ENCODE data around the gene EPHB6.

The EPHB6 gene

DNA sequence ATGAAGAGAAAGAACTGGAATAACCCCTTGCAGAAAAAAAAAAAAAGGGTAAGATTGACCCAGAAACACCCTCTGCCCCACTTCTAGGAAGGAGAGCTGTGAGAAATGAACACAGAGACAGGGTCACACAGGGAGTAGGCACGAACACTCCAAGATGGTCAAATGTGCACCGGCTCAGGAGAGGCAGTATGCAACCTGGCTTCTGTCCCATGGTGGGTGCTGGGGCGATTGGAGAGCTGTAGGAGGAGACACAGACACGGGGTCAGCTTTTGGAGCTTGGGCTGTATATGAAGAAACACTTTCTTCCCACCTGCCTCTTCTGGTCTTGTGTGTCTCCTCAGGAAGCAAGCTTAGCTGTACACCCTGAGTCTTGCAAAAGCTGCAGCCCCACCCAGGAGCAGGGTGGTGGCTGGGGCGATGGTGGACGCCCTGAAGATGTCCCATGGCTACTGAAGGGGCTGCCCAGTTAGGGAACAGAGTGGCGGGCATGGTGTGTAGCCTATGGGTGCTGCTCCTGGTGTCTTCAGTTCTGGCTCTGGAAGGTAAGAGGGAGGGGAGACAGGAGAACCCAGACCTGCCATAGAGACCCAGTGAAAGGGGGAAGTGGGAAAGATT is 8.0 kb downstream of the EPHB6 start:
- Histone ChIP-seq H3K27ac (peak overlapping the region; percentile 5; the same call in 1 of the 2 replicates), H4K20me1 (no peaks in the 10 kb centered on the region), H3K27me3 (no peaks in the 10 kb centered on the region), H3K4me1 (peaks cover 34% of the 10 kb centered on the region), H3K9me3 (no peaks in the 10 kb centered on the region), H3K9ac (peak overlapping the region; percentile 1; the same call in 1 of the 2 replicates), H3K4me3 (no peak overlapping the region), H3K4me2 (peak overlapping the region; percentile 58), H3K36me3 (no peaks in the 10 kb centered on the region)
- TF ChIP-seq Cebpa-rat (IDR thresholded peaks at IDR 0.05) = no peak

- Histone ChIP-seq H3K9me3 (no peaks in the 10 kb centered on the region), H3K36me3 (no peaks in the 10 kb centered on the region), H3K4me3 (no peak overlapping the region), H3K4me1 (peaks cover 34% of the 10 kb centered on the region), H3K27ac (no peak overlapping the region; the same call in 1 of the 2 replicates), H3K9ac (no peak overlapping the region), H3K4me2 (no peak overlapping the region), H3K27me3 (no peaks in the 10 kb centered on the region), H4K20me1 (no peaks in the 10 kb centered on the region)
- TF ChIP-seq Cebpa-rat (IDR thresholded peaks at IDR 0.05) = no peak
Measured at GRCh38 chr7:142863891-142864685, 9.2 kb downstream of the EPHB6 start.

- H3K27ac ChIP-seq = no peak overlapping the region
- H3K4me1 ChIP-seq = peaks cover 34% of the 10 kb centered on the region
- H3K4me2 ChIP-seq = no peak overlapping the region
- no peak overlapping the region for H3K9ac ChIP-seq
- H3K36me3 ChIP-seq = 0 out of 2 replicates have a peak, but pooled peaks cover 4% of the 10 kb centered on the region
- H3K9me3 ChIP-seq = no peaks in the 10 kb centered on the region
- no peak for TF ChIP-seq Cebpa-rat (IDR thresholded peaks at IDR 0.05)
- no peak overlapping the region for H3K4me3 ChIP-seq
- H3K27me3 ChIP-seq = no peaks in the 10 kb centered on the region
- H4K20me1 ChIP-seq = no peaks in the 10 kb centered on the region
Measured at GRCh38 chr7:142864980-142865747, 10.3 kb downstream of the EPHB6 start.

DNA sequence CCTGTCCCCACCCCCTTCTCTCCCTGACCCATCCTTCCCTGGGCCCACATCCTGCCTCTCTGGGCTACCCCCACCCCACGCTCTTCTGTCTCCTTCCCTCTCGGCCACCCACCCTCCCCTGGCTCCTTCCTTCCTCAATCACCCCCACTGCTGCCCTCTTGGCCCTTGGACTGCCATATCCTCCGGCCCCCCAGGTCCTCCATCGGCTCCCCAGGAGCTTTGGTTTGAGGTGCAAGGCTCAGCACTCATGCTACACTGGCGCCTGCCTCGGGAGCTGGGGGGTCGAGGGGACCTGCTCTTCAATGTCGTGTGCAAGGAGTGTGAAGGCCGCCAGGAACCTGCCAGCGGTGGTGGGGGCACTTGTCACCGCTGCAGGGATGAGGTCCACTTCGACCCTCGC is 10.9 kb downstream of the EPHB6 start:
- no peaks in the 10 kb centered on the region for H3K9me3 ChIP-seq
- no peak overlapping the region for H3K9ac ChIP-seq
- H4K20me1 ChIP-seq = no peaks in the 10 kb centered on the region
- H3K4me2 ChIP-seq = no peak overlapping the region
- peaks cover 34% of the 10 kb centered on the region for H3K4me1 ChIP-seq
- no peak for TF ChIP-seq Cebpa-rat (IDR thresholded peaks at IDR 0.05)
- no peak overlapping the region for H3K27ac ChIP-seq
- H3K27me3 ChIP-seq = no peaks in the 10 kb centered on the region
- 0 out of 2 replicates have a peak, but pooled peaks cover 9% of the 10 kb centered on the region for H3K36me3 ChIP-seq
- H3K4me3 ChIP-seq = no peak overlapping the region

DNA sequence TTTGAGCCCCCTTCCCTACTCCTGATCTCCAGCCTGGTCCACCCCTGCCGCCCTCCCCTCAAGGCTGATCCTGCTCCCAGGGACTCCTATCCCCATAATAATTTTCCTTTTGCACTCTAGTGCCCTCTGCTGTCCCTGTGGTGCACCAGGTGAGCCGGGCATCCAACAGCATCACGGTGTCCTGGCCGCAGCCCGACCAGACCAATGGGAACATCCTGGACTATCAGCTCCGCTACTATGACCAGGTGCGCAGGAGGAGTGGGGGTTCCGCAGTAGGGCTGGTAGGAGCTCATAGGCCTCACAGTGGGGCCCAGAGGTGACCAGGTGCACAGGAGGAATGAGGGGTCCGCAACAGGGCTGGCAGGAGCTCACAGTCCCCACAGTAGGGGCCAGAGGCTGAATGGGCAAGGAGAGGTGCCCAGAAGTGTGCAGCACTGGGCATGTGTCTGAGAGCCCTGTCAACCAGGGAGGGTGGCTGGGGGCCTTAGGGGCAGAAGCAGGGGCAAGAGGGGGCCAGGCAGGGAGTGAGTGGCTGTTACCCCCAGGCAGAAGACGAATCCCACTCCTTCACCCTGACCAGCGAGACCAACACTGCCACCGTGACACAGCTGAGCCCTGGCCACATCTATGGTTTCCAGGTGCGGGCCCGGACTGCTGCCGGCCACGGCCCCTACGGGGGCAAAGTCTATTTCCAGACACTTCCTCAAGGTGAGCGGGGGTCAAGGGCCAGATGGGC is 11.7 kb downstream of the EPHB6 start:
- H3K9ac ChIP-seq = no peak overlapping the region
- peaks cover 34% of the 10 kb centered on the region for H3K4me1 ChIP-seq
- H3K27ac ChIP-seq = no peak overlapping the region
- H3K4me3 ChIP-seq = no peak overlapping the region
- H3K36me3 ChIP-seq = peaks cover 15% of the 10 kb centered on the region; the same call in 1 of the 2 replicates
- TF ChIP-seq Cebpa-rat (IDR thresholded peaks at IDR 0.05) = no peak
- no peak overlapping the region for H3K4me2 ChIP-seq
- no peaks in the 10 kb centered on the region for H3K27me3 ChIP-seq
- H3K9me3 ChIP-seq = no peaks in the 10 kb centered on the region
- no peaks in the 10 kb centered on the region for H4K20me1 ChIP-seq

DNA sequence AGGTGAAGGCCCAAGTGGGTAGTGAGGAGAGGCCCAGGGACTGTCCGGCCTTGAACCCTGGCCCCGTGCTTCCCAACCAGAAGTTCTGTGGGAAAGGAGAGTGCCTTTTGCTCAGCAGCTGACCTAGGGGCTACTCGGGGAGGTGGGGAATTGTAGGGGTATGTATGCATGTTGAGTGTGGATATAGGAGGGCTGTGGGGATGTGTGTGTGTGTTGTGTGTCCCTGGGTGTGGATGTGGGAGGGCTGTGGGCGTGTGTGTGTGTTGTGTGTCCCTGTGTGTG is 12.2 kb downstream of the EPHB6 start:
- H3K36me3 ChIP-seq = peaks cover 15% of the 10 kb centered on the region; the same call in 1 of the 2 replicates
- no peak overlapping the region for H3K27ac ChIP-seq
- H3K4me3 ChIP-seq = no peak overlapping the region
- peaks cover 28% of the 10 kb centered on the region for H3K4me1 ChIP-seq
- no peak overlapping the region for H3K9ac ChIP-seq
- TF ChIP-seq Cebpa-rat (IDR thresholded peaks at IDR 0.05) = no peak
- no peaks in the 10 kb centered on the region for H3K27me3 ChIP-seq
- H3K9me3 ChIP-seq = no peaks in the 10 kb centered on the region
- H3K4me2 ChIP-seq = peak overlapping the region; percentile 24; the same call in 1 of the 2 replicates
- no peaks in the 10 kb centered on the region for H4K20me1 ChIP-seq

GRCh38 chr7:142867398-142868187 is 12.7 kb downstream of the EPHB6 start:
- no peaks in the 10 kb centered on the region for H3K27me3 ChIP-seq
- 0 out of 2 replicates have a peak overlapping the region, but pooled peaks have one; percentile 13 for H3K27ac ChIP-seq
- H3K9ac ChIP-seq = no peak overlapping the region
- no peak overlapping the region for H3K4me3 ChIP-seq
- no peak for TF ChIP-seq Cebpa-rat (IDR thresholded peaks at IDR 0.05)
- no peaks in the 10 kb centered on the region for H3K9me3 ChIP-seq
- no peaks in the 10 kb centered on the region for H4K20me1 ChIP-seq
- H3K4me1 ChIP-seq = peaks cover 23% of the 10 kb centered on the region
- H3K36me3 ChIP-seq = peaks cover 15% of the 10 kb centered on the region; the same call in 1 of the 2 replicates
- H3K4me2 ChIP-seq = peak overlapping the region; percentile 24

- H4K20me1 ChIP-seq = no peaks in the 10 kb centered on the region
- no peak overlapping the region for H3K9ac ChIP-seq
- no peaks in the 10 kb centered on the region for H3K27me3 ChIP-seq
- no peak for TF ChIP-seq Cebpa-rat (IDR thresholded peaks at IDR 0.05)
- H3K27ac ChIP-seq = no peak overlapping the region
- H3K36me3 ChIP-seq = peaks cover 15% of the 10 kb centered on the region; the same call in 1 of the 2 replicates
- H3K4me3 ChIP-seq = no peak overlapping the region
- H3K9me3 ChIP-seq = no peaks in the 10 kb centered on the region
- peaks cover 15% of the 10 kb centered on the region for H3K4me1 ChIP-seq
- H3K4me2 ChIP-seq = no peak overlapping the region
Measured at GRCh38 chr7:142868188-142868985, 13.5 kb downstream of the EPHB6 start.

Data from BLaER1 (cell line).